Measurements from ENCODE around the gene NIN. TPM values are rescaled to one million over a fixed set of nuclear protein-coding genes. Genes with fewer than 3 reads are reported as not detected.

The NIN gene
- total and polyA plus RNA-seq, 2 of the 4 experiments (the other 2 are of a cell fraction), result 15.2 to 98.4 TPM

DNA sequence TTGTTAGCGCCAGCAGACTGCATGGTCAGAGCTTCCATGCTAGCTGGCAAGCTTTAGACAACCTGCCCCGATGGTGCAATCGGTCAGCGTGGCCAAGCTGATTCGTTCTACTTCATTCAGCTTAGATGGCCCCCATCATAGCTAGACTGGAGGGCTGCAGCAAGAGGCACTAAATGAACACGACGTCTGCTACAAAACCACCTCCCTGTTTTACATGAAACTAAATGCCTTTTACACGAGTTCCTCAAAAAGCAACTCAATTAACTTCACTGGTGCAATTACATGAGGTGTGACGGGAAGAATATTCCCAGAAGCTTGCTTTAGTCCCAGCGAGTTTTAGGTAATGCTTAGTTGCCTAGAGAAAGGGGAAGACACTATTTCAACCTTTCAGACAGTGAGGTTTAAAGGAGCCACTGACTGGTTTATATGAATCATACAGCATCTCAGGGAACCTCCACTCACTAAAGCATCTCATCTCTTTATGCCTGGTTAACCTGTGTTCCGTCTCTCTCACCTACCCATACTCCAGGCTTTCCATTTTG is 8.4 kb downstream of the NIN start:
- Histone ChIP-seq H2BK15ac (ENCODE audit: low read depth, low read length) (no peak overlapping the region), H2BK120ac (ENCODE audit: low read depth, low read length) (no peak overlapping the region), H2AFZ (replicated peaks; ENCODE audit: low read length, poor library complexity) (no peak overlapping the region), H3K4me3 (ENCODE audit: insufficient read depth, low read depth, low read length) (no peak overlapping the region), H3K9ac (ENCODE audit: low read depth, low read length) (no peak overlapping the region), H3K79me1 (ENCODE audit: low read depth in 1 of 2, low read length in 2 of 2) (peaks cover 47 to 81% of the 10 kb centered on the region in 2 experiments), H2BK20ac (ENCODE audit: low read depth, low read length) (no peak overlapping the region), H2BK5ac (ENCODE audit: low read depth, low read length, poor library complexity, severe bottlenecking) (no peak overlapping the region), H4K91ac (ENCODE audit: insufficient read depth, low read depth, low read length) (no peak overlapping the region), H2AK5ac (ENCODE audit: low read depth, low read length) (no peak overlapping the region), H3K27me3 (ENCODE audit: control insufficient read depth, insufficient read depth, low read length) (no peaks in the 10 kb centered on the region), H3K56ac (ENCODE audit: extremely low read depth, insufficient read depth, low read length) (no peak overlapping the region), H2AK9ac (replicated peaks; ENCODE audit: low read depth, low read length, poor library complexity) (no peak overlapping the region), H3K9me3 (ENCODE audit: control insufficient read depth, insufficient read depth, low read length) (no peaks in the 10 kb centered on the region), H3K4ac (ENCODE audit: low read depth, low read length) (no peak overlapping the region), H3K18ac (ENCODE audit: low read depth, low read length) (no peak overlapping the region), H3K9me1 (ENCODE audit: insufficient read depth, low read length) (peaks cover 21% of the 10 kb centered on the region), H4K8ac (ENCODE audit: low read depth in 2 of 2, low read length in 2 of 2) (no peak overlapping the region), H4K20me1 (ENCODE audit: insufficient read depth, low read length) (peaks cover 66% of the 10 kb centered on the region), H3K36me3 (ENCODE audit: control insufficient read depth, insufficient read depth, low read length) (peaks cover 2% of the 10 kb centered on the region), H3K4me1 (ENCODE audit: control insufficient read depth, insufficient read depth, low read length) (peaks cover 13% of the 10 kb centered on the region), H3K14ac (replicated peaks; ENCODE audit: low read depth, low read length) (no peak overlapping the region), H3K23ac (ENCODE audit: low read depth, low read length) (no peak overlapping the region), H3K4me2 (ENCODE audit: low read depth, low read length) (no peak overlapping the region), H4K5ac (ENCODE audit: low read depth, low read length) (no peak overlapping the region), H3K27ac (ENCODE audit: insufficient read depth, low read length) (no peak overlapping the region)
- ChIA-PET POLR2A (ENCODE audit: unreplicated experiment) (no interaction called here), CTCF (interaction anchor here (0.8 kb wide), 1 partner anchor 38 kb away, joined by 3 read pairs; no protein-coding TSS in a partner anchor)
- TF ChIP-seq MAZ (IDR thresholded peaks at IDR 0.05; ENCODE audit: borderline replicate concordance, low read depth, low read length) (no peak), CTCF (conservative IDR thresholded peaks at IDR 0.05; ENCODE audit: low read depth, low read length) (no peak), CHD1 (IDR thresholded peaks at IDR 0.05; ENCODE audit: low read depth, low read length) (no peak), MXI1 (IDR thresholded peaks at IDR 0.05; ENCODE audit: borderline replicate concordance, low read depth, low read length) (no peak), RAD21 (IDR thresholded peaks at IDR 0.05; ENCODE audit: low read length) (no peak), USF2 (IDR thresholded peaks at IDR 0.05; ENCODE audit: low read depth, low read length) (no peak), NFE2L2 (IDR thresholded peaks at IDR 0.05; ENCODE audit: low read depth, low read length) (no peak), BHLHE40 (IDR thresholded peaks at IDR 0.05; ENCODE audit: low read depth, low read length) (no peak), FOS (IDR thresholded peaks at IDR 0.05; ENCODE audit: low read depth, low read length) (no peak), SMC3 (IDR thresholded peaks at IDR 0.05; ENCODE audit: low read depth, low read length) (no peak), ELK1 (IDR thresholded peaks at IDR 0.05; ENCODE audit: borderline replicate concordance, low read depth, low read length) (no peak), RFX5 (IDR thresholded peaks at IDR 0.05; ENCODE audit: low read depth, low read length) (no peak), MAFK (IDR thresholded peaks at IDR 0.05; ENCODE audit: low read depth, low read length) (no peak)
- dilution Hi-C loops (cut with HindIII; ENCODE audit: low sequenced_read_pairs, unreplicated experiment) (no loop called here), in situ Hi-C loops (cut with MboI; ENCODE audit: low sequenced_read_pairs) (no loop called here), intact Hi-C loops (cut with micrococcal nuclease) (no loop called here)
- no peak for ATAC-seq (ENCODE audit: low read depth)
- no TSS peak for BruUV-seq (replicated peaks)
- no peak for DNase-seq
- WGBS, 2 experiments (ENCODE audit: extremely low coverage in 2 of 2, insufficient read length in 1 of 2), result 86% methylated on average over 1 of the region's 11 CpGs; no CpG with 5 or more reads in 1 of the 2 experiments
